ENCODE results near the gene C22orf39. TPM values are rescaled to one million over a fixed set of nuclear protein-coding genes. Genes with fewer than 3 reads are reported as not detected.
A peak's percentile ranks its signal among the peaks of the same experiment; 100 is the strongest.

C22orf39 gene
- total RNA-seq, 1 experiment from 2014 or later, result 22.2 TPM

DNA sequence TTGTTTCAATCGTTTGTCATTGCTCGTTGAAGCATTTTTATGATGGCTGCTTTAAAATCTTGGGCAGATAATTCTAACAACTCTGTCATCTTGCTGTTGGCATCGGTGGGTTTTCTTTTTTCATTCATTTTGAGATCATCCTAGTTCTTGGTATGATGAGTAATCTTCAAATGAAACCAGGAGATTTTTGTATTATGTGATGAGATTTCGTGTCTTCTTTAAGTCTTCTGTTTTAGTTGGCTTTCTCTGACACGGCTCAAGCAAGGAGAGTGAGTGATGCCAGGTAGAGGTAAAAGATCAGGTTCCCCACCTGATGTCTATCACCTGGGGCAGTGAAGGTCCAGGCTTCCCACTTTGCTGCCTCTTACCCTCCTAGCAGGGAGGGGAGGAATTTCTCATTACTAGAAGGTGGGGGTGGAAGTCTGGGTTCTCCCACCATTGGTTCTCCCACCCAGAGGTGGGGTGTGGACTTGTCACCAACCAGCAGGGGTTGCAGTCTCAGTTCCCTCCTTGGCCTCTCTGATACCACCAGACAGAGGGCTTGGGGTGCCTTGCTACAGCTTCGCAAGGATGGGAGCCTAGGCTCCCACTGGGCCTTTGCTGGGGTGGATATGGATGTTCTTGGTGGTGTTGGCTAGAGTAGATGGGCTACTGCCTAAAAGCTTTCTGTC, 45.1 kb upstream of the C22orf39 start:
- Mint-ChIP-seq H3K9me3 (ENCODE audit: unreplicated experiment) (no peaks in the 10 kb centered on the region), H3K4me3 (ENCODE audit: unreplicated experiment) (no peak overlapping the region), H3K27ac (ENCODE audit: low read depth, unreplicated experiment) (peak overlapping the region; percentile 36), H3K36me3 (ENCODE audit: insufficient read depth, unreplicated experiment) (peaks cover 5% of the 10 kb centered on the region), H3K4me1 (ENCODE audit: insufficient read depth, unreplicated experiment) (peaks cover 6% of the 10 kb centered on the region), H3K27me3 (ENCODE audit: insufficient read depth, unreplicated experiment) (no peaks in the 10 kb centered on the region)
- intact Hi-C loops (cut with micrococcal nuclease), result no loop called here
- TF ChIP-seq, protein P1, sequence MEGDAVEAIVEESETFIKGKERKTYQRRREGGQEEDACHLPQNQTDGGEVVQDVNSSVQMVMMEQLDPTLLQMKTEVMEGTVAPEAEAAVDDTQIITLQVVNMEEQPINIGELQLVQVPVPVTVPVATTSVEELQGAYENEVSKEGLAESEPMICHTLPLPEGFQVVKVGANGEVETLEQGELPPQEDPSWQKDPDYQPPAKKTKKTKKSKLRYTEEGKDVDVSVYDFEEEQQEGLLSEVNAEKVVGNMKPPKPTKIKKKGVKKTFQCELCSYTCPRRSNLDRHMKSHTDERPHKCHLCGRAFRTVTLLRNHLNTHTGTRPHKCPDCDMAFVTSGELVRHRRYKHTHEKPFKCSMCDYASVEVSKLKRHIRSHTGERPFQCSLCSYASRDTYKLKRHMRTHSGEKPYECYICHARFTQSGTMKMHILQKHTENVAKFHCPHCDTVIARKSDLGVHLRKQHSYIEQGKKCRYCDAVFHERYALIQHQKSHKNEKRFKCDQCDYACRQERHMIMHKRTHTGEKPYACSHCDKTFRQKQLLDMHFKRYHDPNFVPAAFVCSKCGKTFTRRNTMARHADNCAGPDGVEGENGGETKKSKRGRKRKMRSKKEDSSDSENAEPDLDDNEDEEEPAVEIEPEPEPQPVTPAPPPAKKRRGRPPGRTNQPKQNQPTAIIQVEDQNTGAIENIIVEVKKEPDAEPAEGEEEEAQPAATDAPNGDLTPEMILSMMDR (IDR thresholded peaks at IDR 0.05; ENCODE audit: unreplicated experiment), result no peak
- no peak for DNase-seq (ENCODE audit: unreplicated experiment)
- no TSS peak for BruUV-seq (replicated peaks)
- ChIA-PET CTCF (interaction anchor here (0.5 to 5.2 kb wide), 7 partner anchors 10 to 466 kb away, joined by 3 to 30 read pairs (median 3); no protein-coding TSS in a partner anchor), POLR2A (interaction anchor here (1.6 kb wide), 1 partner anchor 13 kb away, joined by 7 read pairs; the partner anchor contains the start of gene CDC45)

DNA sequence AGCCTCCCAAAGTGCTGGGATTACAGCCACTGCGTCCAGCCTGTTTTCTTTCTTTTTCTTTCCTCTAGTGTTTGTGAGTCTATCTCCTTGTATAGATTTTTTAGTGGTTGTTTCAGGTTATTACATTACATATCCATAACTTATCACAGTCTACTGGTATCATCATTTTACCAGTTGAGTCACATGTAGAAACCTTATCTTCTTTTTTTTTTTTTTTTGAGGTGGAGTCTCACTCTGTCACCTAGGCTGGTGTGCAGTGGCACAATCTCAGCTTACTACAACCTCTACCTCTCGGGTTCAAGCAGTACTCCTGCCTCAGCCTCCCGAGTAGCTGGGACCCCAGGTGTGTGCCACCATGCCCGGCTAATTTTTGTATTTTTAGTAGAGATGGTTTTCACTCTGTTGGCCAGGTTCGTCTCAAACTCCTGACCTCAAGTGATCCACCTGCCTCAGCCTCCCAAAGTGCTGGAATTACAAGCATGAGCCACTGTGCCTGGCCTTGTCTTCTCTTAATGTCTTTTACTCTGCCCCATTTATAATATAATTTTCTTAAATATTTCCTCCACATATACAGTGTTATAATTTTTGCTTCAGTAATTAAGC, 43.2 kb upstream of the C22orf39 start:
- H3K9me3 Mint-ChIP-seq (ENCODE audit: unreplicated experiment), result no peaks in the 10 kb centered on the region
- intact Hi-C loops (cut with micrococcal nuclease), result no loop called here
- no TSS peak for BruUV-seq (replicated peaks)
- TF ChIP-seq, protein P1 (IDR thresholded peaks at IDR 0.05; ENCODE audit: unreplicated experiment), result no peak
- no peak overlapping the region for H3K4me3 Mint-ChIP-seq (ENCODE audit: unreplicated experiment)
- no peaks in the 10 kb centered on the region for H3K27me3 Mint-ChIP-seq (ENCODE audit: insufficient read depth, unreplicated experiment)
- no peak for DNase-seq (ENCODE audit: unreplicated experiment)
- ChIA-PET POLR2A (interaction anchor here (1.6 kb wide), 2 partner anchors 11 kb away, joined by 7 read pairs; partner anchors contain the start of gene CDC45), CTCF (no interaction called here)
- no peaks in the 10 kb centered on the region for H3K4me1 Mint-ChIP-seq (ENCODE audit: insufficient read depth, unreplicated experiment)
- H3K36me3 Mint-ChIP-seq (ENCODE audit: insufficient read depth, unreplicated experiment), result peaks cover 5% of the 10 kb centered on the region
- no peak overlapping the region for H3K27ac Mint-ChIP-seq (ENCODE audit: low read depth, unreplicated experiment)

DNA sequence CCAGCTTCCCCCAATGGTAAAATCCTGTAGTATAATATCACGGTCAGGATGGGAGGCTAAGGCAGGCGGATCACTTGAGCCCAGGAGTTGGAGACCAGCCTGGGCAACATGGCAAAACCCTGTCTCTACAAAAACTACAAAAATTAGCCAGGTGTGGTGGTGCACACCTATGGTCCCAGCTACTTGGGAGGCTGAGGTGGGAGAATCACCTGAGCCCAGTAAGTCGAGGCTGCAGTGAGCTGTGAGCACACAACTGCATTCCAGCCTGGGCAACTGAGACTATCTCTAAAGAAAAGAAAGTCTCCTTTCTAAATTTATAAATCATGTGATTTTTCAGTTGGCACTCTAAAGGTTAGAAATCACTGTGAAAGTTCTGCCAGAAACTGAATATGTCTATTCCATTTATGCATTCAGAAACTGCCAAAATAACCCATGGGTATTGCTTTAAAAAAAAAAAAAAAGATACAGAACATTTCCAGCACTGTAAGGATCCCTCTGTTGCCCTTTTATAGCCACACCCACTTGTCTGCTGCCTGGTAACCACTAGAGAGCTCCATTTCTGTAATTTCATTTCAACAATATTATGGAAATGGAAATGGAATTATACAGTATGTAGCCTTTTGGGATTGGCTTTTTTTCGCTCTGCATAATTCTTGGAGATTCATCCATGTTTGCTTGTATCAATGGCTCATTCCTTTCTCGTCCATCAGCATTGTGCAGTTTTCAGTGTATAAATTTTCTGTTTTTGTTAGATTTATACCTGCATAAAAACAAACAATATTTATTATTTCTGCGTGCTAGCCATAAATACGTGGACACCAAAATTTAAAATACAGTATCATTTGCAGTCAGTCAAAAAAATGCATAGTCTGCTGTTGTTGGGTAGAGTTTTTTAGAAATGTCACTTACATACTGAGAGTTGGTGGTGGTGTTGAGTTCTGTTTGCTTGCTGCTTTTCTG, 41.7 kb upstream of the C22orf39 start:
- POLR2A ChIA-PET, result interaction anchor here (1.0 to 1.6 kb wide), 5 partner anchors 10 to 477 kb away, joined by 3 to 7 read pairs (median 4); partner anchors contain the start of gene CDC45
- peaks cover 11% of the 10 kb centered on the region for H3K36me3 Mint-ChIP-seq (ENCODE audit: insufficient read depth, unreplicated experiment)
- TF ChIP-seq, protein P1 (IDR thresholded peaks at IDR 0.05; ENCODE audit: unreplicated experiment), result peak; percentile 9
- intact Hi-C loops (cut with micrococcal nuclease), result loop anchor here (1.0 kb wide), 1 partner anchor 141 kb away; no protein-coding TSS in a partner anchor
- no TSS peak for BruUV-seq (replicated peaks)
- no peak overlapping the region for H3K27ac Mint-ChIP-seq (ENCODE audit: low read depth, unreplicated experiment)
- CTCF ChIA-PET, result interaction anchor here (0.6 to 2.4 kb wide), 8 partner anchors 21 to 356 kb away, joined by 3 to 16 read pairs (median 4); no protein-coding TSS in a partner anchor
- no peaks in the 10 kb centered on the region for H3K4me1 Mint-ChIP-seq (ENCODE audit: insufficient read depth, unreplicated experiment)
- DNase-seq (ENCODE audit: unreplicated experiment), result peak; percentile 28
- no peaks in the 10 kb centered on the region for H3K27me3 Mint-ChIP-seq (ENCODE audit: insufficient read depth, unreplicated experiment)
- no peaks in the 10 kb centered on the region for H3K9me3 Mint-ChIP-seq (ENCODE audit: unreplicated experiment)
- no peak overlapping the region for H3K4me3 Mint-ChIP-seq (ENCODE audit: unreplicated experiment)
